HCEC 1CT (cell line): ENCODE measurements around the gene TMPRSS4.
"Not testable (repeated sequence)": the region's sequence is repeated elsewhere in the genome, so short reads cannot be mapped to it uniquely, and the experiment has no call there.

Source experiments
- DNase-seq: peaks from one replicate; pipeline ENCODE4 v3.0.0-alpha.2; 2017

Gene TMPRSS4

DNA sequence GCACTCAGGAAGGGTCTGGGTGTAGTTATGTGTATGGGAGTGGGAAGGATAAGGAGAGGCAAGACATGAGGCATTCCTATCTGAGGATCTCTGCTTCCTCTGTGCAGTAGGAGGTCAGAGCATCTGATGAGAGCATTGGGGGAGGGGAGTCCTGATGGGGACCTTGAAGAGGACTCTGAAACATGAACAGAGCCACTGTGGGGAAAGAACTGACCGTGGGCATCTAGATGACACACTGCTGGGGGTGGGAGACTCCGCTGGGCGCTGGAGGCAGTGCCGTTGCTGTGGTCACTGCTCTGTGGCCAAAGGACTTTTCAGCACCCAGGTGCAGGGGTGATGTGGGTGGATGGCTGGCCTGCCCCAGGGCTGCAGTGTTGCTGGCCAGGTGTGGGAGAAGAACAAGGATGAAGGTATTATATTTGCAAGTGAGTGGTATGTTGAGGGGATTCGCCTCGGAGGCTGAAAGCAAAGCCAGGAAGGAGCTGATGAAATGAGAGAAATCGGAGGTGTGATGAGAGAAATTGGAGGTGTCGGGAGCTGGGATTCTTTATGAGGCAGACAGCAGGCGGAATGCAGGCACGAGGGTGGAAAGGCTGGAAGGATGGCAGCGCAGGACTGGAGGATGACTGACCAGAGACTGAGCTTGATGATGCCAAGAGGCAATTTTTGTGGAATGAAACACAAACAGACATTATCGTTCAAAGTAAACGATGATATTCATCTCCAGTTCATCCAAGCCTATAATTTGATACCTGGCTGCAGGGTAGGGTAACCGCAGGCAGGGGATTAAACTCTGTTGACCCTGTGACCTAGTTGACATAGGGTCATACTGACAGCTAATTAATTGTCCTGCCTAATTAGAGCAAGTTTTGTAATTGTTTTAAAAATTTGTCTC, 19.4 kb upstream of the TMPRSS4 start:
- DNase-seq, result no peak

DNA sequence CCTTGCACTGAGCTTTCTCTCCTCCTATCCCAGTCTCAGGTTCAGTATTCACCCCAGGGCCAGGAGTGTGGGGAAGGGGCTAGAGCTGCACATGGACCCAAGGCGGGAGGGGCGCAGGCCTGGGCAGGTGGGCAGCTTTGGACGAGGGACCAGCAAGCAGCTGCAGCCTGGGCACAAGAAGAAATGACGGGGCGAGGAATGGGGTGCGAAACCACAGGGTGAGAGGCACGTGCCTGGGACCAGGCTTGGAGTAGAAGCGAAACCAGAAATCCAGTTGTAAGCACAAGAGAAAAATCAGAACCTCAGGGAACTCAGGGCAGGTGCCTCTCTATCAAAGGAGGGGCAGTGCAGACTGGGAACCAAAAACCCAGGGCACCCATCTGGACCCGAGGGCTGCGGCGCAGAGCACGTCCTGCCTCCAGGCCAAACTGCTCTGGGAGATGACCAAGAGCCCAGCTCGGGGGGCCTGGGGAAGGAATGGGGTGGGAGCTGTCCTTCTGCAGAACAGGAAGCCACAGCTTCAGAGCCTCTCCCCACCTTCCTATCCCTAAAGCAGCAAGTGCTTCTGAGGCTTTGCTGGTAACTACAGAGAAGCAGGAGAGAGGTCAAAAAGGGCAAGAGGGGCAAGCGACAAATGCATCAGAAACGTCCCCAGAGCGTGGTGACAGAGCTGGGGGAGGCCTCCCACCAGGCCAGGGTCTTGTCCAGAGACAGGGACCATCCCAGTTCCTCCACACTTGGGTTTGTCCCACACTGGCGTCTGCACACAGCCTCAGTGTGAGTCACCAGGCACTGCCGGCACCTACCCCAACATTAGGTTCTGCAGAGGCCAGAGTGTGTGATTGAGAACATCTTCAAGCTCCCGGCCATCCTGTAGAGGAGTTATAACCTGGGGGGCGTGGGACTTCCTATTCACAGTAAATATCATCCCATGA, 18.3 kb upstream of the TMPRSS4 start:
- DNase-seq, result no peak

DNA sequence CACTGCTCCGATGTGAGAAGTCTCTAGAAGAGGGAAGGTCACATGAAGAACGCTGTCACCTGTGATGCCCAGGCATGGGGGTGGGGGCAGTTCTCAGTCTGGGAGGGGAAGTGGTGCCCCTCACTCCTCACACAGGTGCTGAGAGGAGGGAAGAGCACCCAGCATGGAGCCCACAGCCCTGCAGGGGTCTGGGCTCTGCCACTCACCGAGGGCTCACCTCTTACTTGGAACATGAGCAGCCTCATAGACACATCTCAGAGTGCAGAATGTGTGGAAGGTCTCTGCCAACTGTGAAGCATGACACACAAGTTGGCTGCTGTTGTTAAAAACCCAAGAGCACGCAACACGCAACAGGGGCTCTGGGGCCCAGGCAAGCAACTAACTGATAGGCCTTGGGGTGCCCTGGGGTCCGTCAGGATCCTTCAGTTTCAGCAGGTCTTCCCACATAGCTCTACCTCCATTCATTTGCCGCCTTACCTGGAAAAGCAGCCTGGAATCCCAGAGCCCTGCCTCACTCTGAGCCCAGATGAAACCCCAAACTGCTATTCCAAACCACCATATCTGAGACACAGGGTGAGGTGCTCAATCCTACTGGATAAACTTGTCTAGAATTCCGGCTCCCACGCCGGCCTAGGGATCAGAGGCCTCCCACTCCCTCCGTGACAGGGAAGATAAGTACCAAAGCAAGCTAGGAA, 17.5 kb upstream of the TMPRSS4 start:
- DNase-seq, result no peak

DNA sequence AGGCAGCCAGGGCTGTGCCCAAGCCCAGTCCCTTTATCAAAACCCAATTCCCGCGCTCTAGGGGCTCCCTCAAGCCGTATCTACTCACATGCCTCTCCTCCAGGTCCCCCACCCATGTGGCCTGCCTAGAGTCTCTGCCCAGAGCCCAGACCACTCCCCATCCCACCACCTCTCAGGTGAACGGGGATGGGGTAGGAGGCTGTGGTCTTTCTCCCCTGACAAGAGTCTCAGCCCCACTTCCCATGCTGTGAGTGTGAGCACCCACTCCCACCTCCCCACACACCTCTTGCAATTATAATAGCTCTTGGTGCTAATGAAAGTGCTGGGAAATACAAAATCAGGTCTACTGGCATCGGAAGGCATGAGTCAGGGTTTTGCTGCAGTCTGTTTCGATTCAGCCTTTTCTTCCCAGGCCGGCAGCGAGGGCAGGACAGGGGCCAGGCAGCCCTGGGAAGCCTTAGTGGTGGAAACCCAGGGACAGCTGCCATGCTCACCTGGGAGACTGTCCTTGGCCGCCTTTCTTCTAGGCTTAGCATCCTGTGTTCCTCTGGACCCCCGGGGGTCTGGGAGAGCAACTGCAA, 16.7 kb upstream of the TMPRSS4 start:
- DNase-seq, result no peak

DNA sequence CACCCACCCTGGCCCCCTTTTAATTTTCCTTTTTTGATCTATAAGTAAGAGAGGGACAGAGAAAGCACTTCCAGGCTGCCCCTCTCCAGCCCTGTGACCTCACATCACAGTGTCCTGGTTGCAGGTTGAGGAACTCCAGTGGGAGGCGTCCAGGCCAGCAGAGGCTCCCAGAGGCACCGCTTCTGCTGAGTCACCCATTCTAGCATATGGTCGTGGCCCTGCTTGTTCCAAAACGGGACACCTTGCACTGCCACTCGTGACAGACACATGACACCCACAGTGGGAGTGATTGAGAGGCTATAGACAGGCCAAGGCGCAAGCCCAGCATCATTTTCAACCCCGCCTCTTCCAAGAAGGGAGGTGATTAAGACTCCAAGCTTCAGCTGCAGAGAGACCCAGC, 16.0 kb upstream of the TMPRSS4 start:
- no peak for DNase-seq

DNA sequence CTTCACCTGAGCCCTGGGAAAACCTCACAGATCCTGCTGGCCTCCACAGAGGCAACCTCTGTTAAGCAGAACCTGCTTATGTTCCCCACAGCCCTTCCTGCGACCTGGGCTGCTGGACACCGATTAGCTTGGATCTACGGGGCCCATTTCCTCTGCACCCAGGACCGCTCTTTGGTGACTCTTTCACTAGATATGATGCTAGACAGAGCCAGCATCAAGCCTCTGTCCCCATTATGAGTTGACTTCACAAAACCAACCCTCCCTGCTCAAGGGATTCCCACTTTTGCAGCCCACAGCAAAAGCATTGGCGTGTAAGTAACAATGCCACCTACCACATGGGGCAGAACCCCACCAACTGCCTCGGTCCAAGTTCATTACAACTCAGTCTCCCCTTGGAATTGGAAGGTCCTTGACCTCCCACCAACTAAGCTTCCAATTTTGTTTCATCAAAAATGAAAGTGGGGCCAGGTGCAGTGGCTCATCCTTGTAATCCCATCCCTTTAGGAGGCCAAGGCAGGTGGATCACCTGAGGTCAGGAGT, 15.2 kb upstream of the TMPRSS4 start:
- no peak for DNase-seq

DNA sequence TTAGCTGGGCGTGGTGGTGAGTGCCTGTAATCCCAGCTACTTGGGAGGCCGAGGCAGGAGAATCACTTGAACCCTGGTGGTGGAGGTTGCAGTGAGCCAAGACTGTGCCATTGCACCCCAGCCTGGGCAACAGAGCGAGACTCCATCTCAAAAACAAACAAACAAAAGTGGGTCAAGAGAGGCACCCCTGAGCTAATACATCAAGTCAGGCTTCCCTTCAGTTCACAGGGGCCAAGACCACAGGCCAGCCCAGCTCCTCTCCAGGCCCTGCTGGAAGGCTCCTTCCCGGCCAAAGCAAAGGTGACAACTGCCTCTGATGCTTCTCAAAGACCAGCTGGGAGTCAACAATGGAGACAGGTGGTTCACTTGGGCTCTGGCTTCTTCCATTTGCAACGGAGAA, 14.7 kb upstream of the TMPRSS4 start:
- DNase-seq, result not testable (repeated sequence)

DNA sequence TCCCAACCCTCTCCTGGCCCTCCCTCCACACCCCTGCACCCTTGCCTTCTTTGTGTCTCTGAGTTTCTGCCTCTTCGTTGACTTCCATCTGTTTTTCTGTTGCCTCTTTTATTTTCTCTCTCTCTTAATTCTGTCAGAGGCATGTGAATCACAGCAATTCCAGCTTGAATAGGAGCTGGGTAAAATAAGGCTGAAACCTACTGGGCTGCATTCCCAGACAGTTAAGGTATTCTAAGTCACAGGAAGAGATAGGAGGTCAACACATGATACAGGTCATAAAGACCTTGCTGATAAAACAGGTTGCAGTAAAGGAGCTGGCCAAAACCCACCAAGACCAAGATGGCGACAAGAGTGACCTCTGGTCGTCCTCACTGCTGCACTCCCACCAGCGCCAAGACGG, 14.2 kb upstream of the TMPRSS4 start:
- DNase-seq, result not testable (repeated sequence)

DNA sequence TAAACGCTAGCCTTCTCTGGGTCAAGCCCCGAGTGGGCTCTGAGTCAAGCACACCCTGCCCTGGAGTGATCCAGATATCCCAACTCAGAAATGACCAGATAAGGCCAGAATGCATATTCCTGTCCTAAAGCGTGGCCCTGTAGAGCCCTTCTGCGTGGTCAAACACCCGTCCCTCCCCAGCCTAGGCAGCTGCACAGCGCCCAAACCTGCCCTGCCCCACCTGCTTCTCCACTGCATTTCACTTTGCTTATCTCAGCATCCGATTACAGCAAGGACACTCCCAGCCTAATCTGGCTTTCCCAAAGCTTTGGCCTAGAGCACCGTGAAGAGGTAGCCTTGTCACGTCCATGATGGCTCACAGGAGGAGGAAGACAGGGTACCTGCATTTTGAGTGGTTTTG, 11.9 kb upstream of the TMPRSS4 start:
- no peak for DNase-seq

DNA sequence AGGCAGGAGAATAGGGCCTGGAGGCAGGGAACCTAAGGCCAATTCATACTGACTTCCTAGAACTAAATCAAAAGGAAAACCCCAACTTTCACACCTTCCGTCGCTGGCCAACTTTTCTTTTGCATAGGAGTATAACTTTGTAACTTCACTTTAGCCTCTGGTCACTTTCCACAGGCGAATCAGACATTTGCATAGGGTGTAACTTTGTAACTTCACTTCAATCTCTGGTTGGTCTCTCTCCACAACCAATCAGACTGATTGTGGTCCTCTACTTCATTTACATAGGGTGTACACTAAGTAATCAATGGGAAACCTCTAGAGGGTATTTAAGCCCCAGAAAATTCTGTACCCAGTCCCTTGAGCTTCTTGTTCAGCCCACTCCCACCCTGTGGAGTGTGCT, 11.5 kb upstream of the TMPRSS4 start:
- no peak for DNase-seq

DNA sequence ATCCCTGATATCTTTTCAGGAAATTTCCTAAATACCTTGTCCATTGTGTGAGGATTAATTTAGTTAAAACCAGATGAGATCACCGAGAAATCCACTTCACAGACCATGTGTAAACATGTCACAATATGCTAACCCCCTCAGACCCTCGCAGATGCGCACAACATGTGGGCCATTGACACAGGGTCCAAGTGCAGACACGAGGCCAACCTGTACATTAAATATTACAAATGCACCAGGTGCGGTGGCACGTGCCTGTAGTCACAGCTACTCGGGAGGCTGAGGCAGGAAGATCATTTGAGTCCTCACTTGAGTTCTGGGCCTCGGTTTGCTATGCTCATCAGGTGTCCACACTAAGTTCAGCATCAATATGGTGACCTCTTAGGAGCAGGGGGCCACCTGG, 9.9 kb upstream of the TMPRSS4 start:
- no peak for DNase-seq

DNA sequence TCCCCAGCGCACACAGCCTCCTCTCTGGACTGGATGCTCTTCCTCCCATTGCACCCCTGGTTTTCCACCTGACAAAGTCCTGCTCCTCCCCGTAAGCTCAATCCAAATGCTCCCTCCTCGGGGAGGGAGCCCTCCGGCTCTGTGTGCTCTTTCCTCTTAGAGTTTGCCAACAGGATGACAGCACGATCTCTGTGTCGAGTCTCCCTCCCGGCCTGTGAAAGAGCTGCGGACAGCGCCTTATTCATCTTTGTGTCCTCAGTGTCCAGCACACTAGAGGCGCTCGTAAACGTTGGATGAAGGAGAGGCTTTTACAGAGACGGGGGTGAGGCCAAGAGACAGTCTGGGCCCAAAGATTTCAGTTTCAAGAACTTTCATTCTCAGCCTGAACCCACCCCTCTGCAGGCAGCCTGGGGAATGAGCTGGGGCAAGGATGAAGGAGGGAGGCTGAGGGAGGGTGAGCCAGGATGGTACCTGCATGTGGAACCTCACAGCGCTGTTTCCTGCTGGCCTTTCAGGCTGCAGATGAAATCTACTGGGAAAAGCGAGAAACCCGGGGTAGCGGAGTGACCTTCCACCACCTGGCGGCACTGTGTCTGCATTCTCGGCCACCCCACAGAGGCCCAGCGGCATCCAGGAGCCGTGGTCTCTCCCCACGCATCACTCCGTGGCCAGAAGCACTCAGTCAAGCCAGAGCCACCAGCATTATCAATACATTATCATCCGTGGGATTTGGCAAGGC, 8.5 kb upstream of the TMPRSS4 start:
- no peak for DNase-seq

DNA sequence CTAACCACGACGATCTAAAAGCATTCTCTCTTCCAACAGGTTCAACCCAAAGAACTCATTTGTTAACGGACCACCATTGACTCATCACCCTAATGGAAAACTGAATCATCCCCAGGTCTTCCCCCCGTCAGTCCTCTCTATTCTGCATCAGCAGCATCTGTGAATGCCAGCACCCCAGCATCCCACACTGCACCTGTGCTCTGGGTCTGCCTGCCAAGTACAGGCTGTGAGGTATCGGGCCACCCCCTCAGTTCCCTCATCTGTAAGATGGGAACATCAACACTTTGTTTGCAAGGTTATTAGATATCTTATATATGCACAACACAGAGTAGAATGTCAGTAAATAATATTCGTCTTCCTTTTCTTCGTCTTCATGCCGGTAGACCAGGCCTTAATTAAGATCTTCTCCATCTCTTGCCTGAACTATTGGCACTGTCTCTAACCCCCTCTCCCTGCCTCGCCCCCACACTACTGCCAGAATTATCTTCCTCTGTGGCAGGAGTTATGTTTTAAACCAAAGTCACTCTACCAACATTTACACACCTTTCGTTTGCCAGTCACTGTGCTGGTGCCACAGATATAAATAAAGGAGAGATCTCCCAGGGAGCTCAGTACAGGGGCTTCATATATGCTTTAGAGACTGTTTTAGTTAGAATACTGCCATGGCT, 7.8 kb upstream of the TMPRSS4 start:
- no peak for DNase-seq

DNA sequence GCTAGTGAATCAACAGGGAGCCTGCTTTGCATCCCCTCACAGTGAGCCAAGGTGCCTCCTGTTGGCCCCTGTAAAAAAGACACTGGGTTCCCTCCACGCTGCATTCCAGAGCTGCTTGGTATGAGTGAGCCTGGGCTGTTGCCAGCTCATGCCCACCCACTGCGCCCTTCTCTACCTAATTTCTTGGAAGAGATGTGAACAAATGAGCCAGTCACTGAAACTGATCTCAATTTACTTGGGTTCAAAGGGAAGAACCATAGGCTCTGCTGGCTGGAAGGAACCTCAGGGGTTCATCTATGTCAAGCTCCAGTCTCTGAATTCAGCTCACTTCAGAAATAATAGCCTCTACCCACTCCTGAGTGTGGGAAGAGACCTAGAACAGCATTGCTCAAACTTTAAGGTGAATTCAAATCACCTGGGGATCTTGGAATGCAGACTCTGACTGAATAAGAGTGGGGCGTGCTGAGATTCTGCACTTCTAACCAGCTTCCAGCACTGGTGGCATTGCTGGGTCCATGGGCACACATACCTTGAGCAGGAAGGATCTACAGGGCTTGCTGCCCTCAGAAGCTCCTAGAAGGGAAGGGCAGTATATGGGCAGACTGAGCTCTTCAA, 5.4 kb upstream of the TMPRSS4 start:
- DNase-seq, result no peak

DNA sequence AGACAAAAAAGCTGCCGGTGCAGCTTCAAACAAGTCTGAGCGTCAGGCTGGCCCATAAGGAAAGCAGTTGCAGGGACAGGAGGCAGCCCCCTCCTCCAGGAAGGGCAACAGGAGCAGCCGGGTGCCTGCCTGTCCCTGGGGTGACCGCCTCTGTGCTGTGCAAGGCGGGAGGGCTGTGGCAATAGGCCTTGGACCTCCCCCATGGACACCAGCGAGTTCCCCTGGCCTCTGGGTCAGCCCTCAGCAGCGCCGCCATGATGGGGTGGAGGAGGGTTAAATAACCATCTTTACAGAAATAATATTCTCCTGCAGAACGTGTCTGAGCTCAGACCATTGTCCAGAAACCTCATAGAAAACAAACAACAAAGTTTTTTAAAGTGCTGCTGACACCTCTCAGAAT, 3.3 kb upstream of the TMPRSS4 start:
- DNase-seq, result no peak

DNA sequence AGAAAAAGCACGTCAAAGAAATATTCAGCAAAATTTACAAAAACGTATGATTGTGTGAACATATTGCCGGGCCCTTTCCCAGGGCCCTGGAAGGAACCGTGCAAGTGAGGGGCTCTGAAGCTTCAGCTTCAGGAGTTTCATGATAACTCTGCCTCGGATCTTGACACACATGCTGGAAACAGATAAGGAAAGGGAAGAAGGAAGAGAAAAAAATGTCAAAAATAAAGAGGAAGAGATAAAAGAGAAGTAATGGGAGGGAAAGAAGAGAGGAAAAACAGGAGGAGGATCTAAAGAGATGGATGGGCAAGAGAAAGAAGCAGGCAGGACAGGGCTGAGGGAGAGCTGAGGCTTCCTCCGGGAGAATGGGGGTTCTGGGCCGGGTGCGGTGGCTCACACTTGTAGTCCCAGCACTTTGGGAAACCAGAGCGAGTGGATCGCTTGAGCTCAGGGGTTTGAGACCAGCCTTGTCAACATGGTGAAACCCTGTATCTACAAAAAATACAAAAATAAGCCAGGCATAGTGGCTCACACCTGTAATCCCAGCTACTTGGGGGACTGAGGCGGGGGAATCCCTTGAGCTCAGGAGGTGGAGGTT, 2.7 kb upstream of the TMPRSS4 start:
- DNase-seq, result no peak

DNA sequence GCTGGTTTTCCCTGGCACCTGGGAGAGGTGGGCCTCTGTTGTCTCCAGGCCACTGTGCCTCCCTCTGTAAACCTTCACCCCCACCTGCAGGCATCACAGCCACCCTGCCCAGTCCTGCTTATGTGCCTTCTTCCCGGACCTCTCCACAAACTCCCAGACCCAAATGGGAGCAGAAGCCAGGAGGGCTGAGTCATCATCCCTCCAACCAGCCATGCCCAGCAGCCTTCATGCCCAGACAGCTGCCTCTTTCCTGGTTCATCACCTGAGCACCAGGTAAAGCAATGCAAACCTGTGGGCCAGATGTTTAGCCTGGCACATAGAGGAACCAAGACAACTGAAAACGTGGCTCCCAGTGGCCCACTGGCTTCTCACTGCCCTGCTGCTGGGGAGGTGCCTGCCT, 2.1 kb upstream of the TMPRSS4 start:
- no peak for DNase-seq

DNA sequence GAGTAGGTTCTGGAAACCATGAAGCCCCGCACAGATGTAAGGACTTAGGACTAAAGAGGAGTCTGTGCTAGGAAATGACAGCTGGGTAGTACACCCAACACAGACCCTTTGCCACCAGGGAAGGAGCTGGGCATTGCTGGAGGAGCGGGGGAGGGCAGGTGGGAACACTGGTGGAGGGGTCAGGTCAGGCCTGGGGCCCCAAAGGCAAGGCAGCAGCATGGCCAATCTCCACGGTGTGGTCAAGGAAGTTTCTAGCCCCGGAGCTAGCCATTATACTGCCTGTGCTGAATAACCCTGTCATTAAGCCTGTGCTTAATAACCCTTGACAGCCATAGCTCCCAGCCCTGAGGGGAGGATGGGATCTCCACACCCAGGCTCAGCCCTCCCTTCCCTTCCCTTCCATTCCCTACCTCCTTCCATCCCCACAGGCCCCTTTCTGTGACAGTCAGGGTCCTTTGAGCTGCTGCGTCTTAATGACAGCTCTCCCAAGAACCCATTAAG, 2.1 kb downstream of the TMPRSS4 start:
- DNase-seq, result no peak

DNA sequence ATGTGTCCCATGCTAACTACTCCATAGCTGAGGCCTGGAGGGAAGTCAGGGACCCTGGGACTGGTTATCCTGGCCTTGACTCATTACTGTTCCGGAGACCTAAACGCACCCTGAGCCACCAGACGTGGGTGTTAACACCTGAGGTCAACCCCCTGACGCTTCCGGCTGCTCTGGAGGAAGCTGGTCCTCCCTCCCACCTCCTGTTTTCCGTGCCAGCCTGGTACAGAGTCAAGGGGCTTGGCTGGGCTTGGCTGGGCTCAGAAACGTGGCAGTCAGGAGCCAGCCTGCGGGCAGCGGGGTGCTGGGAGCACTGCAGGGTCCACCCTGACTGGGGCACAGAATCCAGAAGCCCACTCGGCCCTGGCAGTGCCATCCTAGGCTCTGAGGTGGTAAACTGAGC, 2.6 kb downstream of the TMPRSS4 start:
- DNase-seq, result no peak

DNA sequence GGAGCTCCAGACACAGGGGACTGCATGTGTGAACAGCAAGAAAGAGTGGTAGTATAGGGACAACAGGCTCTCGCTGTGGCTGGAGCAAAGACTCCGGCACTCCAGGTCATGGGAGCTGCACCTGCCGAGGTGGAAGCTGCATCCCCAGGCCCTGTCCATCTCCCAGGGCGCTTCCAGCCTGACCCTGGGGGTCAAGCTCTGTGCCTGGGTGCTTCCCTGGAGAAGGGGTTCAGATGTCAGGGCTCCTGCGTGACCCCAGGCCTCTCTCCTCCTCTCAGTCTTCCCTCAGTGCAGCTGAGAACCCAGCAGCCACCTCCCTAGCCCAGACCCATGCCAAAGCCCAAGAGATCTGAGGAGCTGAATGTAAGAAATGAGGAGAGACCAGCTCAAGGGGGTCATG, 3.4 kb downstream of the TMPRSS4 start:
- DNase-seq, result no peak
